Activated CD8-positive, alpha-beta memory T cell treated with anti-CD3 and anti-CD28 coated beads, Interleukin-2, amount 50 U/mL, for 24 hours (primary cell): ENCODE measurements around the gene DOCK11.
"Not testable (repeated sequence)": the region's sequence is repeated elsewhere in the genome, so short reads cannot be mapped to it uniquely, and the experiment has no call there.

Experiments
- DNase-seq: peaks from one replicate; pipeline ENCODE4 v3.0.0-alpha.2; 2020; ENCODE audit errors: extremely low read depth

The DOCK11 gene

DNA sequence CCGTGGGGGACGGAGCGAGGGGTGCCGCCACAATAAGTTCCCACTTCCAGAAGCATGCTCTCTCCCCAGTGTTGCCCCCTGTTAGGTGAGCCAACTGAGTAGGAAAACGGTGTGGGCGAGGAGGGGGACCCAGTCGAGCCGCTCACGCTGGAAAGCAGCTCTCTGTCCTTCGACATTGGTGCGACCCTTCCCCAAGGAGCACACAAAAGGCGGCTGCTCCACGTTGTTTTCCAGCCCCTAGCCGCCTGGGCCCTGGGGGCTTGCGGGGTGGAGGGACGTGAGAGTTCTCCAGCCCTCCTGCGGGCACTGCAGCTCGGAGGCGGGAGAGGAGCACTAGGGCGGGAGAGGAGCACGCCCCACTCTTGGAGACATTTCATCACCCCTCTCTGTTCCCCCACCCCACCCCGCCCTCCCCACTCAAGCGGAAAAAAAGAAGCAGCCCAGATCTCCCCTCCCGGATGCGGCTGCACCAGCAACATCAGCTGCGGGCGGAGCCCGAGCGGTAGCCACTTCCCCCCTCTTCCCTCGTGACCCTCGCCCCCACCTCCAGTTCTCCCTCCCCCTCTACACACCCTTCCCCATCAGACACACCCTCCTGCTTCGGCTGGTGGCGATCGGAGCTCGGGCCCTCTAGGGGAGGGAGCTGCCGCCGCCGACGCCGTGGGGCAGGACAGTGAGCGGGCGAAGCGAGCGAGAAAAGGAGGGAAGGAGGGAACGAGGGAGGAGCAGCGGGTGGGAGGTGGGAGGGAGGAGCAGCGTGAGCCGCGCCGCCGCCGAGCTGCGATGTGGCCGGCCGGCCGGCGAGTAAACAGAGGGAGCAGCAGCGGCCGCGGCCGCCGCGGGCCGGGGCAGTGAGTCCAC is at the start of gene DOCK11:
Gene DOCK11, plus strand, starts transcription at position 755 of the 861 bp plus-strand sequence. CDS start 157 bp downstream, outside the sequence.
- peak; percentile 57 for DNase-seq

GRCh38 chrX:118448273-118448783 is 47.3 kb upstream of the DOCK11 start:
- no peak for DNase-seq

- no peak for DNase-seq
Measured at GRCh38 chrX:118455013-118455412, 40.6 kb upstream of the DOCK11 start.

DNA sequence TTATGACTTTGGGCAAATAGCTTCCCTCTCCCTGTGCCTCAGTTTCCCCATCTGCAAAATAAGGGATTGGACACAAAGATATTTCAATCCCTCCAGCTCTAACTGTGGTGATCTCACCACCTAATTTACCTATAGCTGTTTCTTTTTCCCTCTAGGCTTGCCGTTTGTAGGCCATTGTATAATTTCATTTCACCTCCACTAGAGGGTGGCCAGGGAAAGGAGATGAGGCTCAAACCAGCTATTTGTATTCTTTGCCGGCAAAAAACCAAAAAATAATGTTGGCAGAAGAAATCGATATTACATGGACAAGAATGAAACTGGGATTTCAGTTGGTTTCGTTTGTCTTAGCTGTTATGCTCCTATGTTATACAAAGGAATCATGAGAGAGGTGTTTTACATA is 36.1 kb upstream of the DOCK11 start:
- DNase-seq, result no peak

- DNase-seq, result no peak
Measured at GRCh38 chrX:118464501-118464900, 31.1 kb upstream of the DOCK11 start.

DNA sequence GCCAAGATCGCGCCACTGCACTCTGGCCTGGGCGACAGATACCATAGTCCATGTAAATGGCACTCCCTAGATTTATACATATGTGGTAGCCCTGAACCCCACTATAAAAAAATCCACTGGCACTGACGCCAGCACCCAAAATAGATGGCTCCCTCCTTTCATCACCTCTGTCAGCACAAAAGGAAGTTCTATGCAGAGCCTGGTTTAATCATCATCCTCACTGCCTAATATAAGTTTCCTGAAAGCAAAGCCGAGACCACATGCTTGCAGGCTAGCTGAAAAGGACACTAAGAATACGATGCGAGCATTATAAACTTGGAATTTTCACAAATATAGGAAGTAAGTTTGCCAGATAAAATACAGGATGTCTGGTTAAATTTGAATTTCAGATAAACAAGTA is 27.5 kb upstream of the DOCK11 start:
- no peak for DNase-seq

DNA sequence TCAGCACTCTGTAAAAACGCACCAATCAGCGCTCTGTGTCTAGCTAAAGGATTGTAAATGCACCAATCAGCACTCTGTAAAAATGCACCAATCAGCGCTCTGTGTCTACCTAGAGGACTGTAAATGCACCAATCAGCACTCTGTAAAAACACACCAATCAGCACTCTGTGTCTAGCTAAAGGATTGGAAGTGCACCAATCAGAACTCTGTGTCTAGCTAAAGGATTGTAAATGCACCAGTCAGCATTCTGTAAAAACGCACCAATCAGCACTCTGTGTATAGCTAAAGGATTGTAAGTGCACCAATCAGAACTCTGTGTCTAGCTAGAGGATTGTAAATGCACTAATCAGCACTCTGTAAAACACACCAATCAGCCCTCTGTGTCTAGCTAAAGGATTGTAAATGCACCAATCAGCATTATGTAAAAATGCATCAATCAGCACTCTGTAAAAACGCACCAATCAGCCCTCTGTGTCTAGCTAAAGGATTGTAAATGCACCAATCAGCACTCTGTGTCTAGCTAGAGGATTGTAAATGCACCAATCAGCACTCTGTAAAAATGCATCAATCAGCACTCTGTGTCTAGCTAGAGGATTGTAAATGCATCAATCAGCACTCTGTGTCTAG is 24.8 kb upstream of the DOCK11 start:
- not testable (repeated sequence) for DNase-seq

- DNase-seq, result no peak
Measured at GRCh38 chrX:118474586-118474985, 21.0 kb upstream of the DOCK11 start.

GRCh38 chrX:118475903-118476302 is 19.7 kb upstream of the DOCK11 start:
- no peak for DNase-seq

DNA sequence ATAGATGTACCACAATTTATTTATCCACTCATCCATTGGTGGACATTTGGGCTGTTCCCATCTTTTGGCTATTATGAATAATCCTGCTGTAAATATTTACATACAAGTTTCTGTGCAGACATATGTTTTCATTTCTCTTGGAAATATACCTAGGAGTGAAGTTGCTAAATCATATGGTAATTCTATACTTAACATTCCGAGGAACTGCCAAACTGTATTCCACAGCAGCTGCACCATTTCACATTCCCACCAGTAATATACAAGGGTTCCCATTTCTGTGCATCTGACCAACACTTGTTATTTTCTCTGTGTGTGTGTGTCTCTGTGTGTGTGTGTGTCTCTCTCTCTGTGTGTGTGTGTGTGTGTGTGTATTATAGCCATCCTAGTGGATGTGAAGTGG is 15.4 kb upstream of the DOCK11 start:
- no peak for DNase-seq

GRCh38 chrX:118482384-118482783 is 13.2 kb upstream of the DOCK11 start:
- DNase-seq, result not testable (repeated sequence)

DNA sequence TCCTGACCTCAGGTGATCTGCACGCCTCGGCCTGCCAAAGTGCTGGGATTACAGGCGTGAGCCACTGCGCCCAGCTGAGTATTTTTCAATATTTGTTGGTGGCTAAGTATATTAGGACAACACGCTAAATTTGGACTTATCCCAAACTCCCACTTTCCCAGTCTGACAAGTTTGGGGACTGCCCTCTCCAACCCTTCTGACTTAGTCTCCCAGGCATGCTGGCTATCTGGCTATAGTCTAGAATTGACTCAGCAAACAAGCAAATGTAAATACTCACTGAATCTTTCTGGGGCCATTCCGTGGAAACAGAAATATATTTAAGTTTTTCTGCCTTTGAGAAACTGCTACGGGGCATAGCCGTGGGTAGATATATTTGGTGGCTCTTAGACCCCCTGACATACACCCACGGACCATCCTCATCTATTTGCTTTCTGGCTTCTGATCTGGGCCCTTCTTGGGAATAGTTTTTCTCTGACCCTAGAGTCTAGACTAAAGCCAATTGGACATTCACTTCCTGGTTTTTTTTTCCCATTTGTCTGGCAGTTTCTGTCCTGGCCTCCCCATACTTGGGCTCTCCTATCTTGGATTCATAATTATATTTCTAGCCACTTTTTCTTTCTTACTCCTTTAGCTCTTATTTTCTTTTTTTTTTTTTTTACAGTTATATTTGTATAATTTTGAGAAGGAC is 11.3 kb upstream of the DOCK11 start:
- DNase-seq, result no peak

DNA sequence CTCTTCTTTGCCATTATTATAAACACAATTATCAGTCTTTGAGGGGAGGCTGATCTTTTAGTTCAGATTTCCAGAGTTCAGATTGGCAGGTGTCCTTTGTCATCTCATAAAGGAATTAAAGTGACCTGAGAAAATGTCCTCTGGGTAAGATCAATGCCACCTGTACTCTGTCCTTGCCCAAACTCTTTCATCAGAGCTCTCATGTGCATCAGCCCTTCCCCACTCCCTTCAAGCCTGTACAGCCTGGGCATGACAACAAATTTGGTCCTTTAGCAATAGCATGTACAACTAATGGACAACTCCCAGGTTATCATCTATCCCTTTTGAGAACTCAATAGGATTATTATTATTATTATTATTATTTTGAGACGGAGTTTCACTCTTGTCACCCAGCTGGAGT is 8.9 kb upstream of the DOCK11 start:
- not testable (repeated sequence) for DNase-seq

GRCh38 chrX:118493016-118493415 is 2.6 kb upstream of the DOCK11 start:
- DNase-seq, result no peak

DNA sequence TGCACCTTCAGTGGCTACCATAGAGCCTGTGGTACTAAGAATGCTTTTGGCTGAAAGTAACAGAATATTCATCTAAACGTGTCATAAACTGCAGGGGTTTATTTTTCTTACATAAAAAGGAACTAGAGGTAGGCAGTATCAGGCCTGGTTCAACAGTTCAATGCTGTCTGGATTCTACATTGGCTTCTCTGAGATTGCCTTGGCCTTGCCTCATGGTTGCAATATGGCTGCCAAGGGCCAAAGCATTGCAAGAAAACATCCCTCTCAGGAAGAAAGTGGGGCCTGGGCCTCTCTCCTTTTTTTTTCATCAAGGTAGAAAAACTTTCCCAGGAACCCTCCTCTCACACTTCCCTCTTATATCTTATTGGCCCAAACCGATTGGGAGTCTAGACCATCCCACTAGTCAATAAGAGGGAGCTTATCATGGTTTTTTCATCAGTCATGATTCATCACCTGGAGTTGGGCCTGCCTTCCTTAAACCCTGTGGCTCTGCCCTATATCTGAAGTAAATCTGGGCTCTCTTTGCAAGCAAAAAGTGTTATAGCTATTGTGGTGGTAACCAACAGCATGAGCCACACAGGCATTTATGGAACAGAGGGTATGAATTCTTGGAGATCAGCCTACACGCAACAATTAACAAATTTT is 1.8 kb upstream of the DOCK11 start:
- no peak for DNase-seq

DNA sequence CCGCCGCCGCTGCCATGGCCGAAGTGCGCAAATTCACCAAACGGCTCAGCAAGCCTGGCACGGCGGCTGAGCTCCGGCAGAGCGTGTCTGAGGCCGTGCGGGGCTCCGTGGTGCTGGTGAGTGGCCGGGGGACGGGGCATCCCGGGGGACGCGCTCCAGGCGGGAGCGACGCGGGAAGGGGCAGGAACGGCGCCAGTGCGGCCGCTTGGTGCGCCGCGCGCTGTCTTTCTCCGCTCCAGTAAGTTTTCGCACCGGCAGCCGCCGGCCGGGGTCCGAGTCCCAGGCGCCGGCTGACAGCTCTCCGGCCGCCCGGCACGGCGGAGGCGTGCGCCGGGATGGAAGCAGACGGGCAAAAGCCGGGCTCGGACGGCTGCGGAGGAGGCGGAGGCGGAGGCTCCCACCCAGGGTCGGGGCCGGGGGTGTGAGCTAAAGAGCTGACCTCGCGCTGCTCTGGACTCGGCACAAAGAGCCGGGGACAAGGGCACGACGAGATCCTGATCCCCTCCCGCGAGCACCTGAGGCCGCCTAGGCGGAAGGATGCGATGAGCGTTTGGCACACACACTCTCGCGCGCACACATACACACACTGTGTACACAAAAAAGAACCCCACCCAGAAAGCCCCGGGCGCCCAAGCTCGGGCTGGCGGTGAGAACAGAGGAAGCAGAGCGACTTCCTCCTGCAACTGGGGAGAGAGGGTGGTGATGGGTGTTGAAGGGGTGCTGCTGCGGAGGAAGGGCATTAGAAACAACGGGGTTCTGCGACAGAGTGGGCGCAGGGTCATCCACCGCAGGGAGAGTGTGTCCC is 545 bp downstream of the DOCK11 start:
- peak; percentile 34 for DNase-seq

DNA sequence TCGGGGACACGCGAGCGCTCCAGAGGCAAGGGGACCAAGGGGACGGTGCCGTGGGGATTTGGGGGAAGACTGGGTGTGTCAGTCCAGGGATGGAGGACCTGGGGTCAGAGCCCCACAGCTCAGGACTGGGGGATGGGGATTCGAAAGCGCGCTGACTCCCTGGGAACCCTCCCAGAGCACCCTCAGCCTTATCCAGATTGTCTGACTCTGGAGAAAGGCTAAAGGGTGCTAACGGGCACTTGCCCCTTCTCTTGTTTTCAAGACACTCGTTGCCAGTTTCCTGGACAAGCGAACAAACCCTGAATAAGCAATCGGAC is 1.1 kb downstream of the DOCK11 start:
- no peak for DNase-seq

- DNase-seq, result no peak
Measured at GRCh38 chrX:118497180-118497818, 1.7 kb downstream of the DOCK11 start.

DNA sequence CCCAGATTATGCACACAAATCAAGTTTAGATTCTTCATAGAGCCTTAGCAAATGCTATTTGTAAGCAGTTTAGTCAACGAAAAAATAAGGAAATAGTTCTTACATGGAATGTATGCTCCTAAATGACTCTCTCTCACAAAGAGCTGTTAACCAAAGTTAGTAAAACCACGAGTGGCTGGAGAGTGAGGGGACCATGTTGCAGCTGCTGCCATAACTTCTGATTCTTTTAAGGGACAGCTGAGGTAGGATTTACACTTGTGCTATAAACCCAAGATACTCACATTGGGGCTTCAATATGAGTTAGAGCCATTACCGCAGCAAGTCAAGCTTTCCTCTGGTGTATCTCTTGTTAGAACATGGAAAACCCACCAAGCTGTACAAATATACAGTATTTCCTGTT is 2.7 kb downstream of the DOCK11 start:
- DNase-seq, result no peak

GRCh38 chrX:118498755-118499154 is 3.1 kb downstream of the DOCK11 start:
- DNase-seq, result no peak

- DNase-seq, result no peak
Measured at GRCh38 chrX:118499295-118499694, 3.7 kb downstream of the DOCK11 start.
